Glutamatergic neuron (in vitro differentiated cells): ENCODE data around the gene KDM5B. TPM values are rescaled to one million over a fixed set of nuclear protein-coding genes. Genes with fewer than 3 reads are reported as not detected.

Experiments used
- DNase-seq: peaks from one replicate; pipeline ENCODE4 v3.0.0; 2022
- H3K27ac Mint-ChIP-seq: one replicate; pipeline ENCODE4 v1.8.0; 2020; ENCODE audit warnings: mild to moderate bottlenecking, mixed read lengths, inconsistent platforms; ENCODE audit not compliant: unreplicated experiment
- H3K27me3 Mint-ChIP-seq: one replicate; pipeline ENCODE4 v1.8.0; 2020; ENCODE audit warnings: mild to moderate bottlenecking, moderate library complexity, mixed read lengths, inconsistent platforms; ENCODE audit not compliant: unreplicated experiment
- H3K36me3 Mint-ChIP-seq: one replicate; pipeline ENCODE4 v1.8.0; 2020; ENCODE audit warnings: mild to moderate bottlenecking, mixed read lengths, inconsistent platforms; ENCODE audit not compliant: unreplicated experiment
- H3K4me1 Mint-ChIP-seq: one replicate; pipeline ENCODE4 v1.8.0; 2020; ENCODE audit warnings: mild to moderate bottlenecking, low read depth, mixed read lengths, inconsistent platforms; ENCODE audit not compliant: unreplicated experiment
- H3K4me3 Mint-ChIP-seq: one replicate; pipeline ENCODE4 v1.8.0; 2020; ENCODE audit warnings: mild to moderate bottlenecking, mixed read lengths, inconsistent platforms; ENCODE audit not compliant: unreplicated experiment
- H3K9me3 Mint-ChIP-seq: one replicate; pipeline ENCODE4 v1.8.0; 2020; ENCODE audit warnings: mild to moderate bottlenecking, moderate library complexity, mixed read lengths, inconsistent platforms; ENCODE audit not compliant: unreplicated experiment
- total RNA-seq: library from RNA; stranded (reverse); fragmentation: NEBNext Ultra II Directional; extraction: Animal tissue kit (Norgen Biotek cat#: 25700); gene quantifications from one replicate; pipeline ENCODE4 v1.2.1, GENCODE V29; 2021; ENCODE audit not compliant: unreplicated experiment
- TF ChIP-seq, protein P1 (sequence below): fragments of 200-600 bp; sonication (generic); IDR thresholded peaks from one replicate; pipeline ENCODE4 v1.5.0; 2021; ENCODE audit not compliant: partially characterized antibody, unreplicated experiment

Gene KDM5B
- total RNA-seq, 1 donor from 2014 or later: 338 TPM

DNA sequence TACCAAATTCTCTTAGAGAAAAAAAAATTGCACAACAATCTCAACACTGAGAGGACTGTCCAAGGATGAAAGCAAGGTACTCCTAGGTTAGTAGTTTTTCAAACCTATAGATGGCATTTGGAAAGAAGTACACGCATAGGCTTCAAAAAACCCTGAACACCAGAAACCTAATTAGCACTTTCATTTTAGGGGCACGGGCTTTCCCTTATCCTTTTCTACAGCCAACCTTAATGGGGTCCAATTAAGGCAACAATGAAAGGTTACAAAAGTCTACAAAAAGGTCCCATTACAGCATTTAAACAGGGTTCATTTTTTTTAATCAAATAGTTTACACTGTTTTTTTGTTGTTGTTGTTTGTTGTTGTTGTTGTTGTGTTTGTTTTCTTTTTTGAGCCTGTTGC, 6.2 kb downstream of the KDM5B start:
- no peak for DNase-seq
- no peaks in the 10 kb centered on the region for H3K36me3 Mint-ChIP-seq
- TF ChIP-seq, protein P1, sequence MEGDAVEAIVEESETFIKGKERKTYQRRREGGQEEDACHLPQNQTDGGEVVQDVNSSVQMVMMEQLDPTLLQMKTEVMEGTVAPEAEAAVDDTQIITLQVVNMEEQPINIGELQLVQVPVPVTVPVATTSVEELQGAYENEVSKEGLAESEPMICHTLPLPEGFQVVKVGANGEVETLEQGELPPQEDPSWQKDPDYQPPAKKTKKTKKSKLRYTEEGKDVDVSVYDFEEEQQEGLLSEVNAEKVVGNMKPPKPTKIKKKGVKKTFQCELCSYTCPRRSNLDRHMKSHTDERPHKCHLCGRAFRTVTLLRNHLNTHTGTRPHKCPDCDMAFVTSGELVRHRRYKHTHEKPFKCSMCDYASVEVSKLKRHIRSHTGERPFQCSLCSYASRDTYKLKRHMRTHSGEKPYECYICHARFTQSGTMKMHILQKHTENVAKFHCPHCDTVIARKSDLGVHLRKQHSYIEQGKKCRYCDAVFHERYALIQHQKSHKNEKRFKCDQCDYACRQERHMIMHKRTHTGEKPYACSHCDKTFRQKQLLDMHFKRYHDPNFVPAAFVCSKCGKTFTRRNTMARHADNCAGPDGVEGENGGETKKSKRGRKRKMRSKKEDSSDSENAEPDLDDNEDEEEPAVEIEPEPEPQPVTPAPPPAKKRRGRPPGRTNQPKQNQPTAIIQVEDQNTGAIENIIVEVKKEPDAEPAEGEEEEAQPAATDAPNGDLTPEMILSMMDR: no peak
- H3K27ac Mint-ChIP-seq: no peak overlapping the region
- peak overlapping the region; percentile 42 for H3K4me3 Mint-ChIP-seq
- peaks cover 5% of the 10 kb centered on the region for H3K9me3 Mint-ChIP-seq
- H3K4me1 Mint-ChIP-seq: peaks cover 20% of the 10 kb centered on the region
- no peaks in the 10 kb centered on the region for H3K27me3 Mint-ChIP-seq

DNA sequence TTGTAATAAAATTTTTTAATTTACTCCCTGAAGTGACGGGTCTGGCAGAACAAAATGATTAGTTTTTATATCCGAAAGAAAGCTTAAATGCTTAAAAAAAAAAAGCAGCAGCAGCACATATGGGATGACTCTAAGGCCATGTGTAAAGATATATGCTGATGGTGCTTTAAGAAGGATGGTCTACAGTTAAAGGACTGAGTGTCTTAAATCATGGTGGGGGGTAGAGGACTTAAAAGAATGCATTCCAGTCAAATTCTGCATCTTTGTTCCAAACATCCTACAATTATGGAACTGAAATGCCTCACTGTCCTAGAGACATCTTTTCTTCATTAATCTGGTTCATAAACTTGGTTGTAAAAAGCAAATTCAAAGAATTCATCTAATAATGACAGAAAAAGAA, 7.0 kb downstream of the KDM5B start:
- DNase-seq: no peak

DNA sequence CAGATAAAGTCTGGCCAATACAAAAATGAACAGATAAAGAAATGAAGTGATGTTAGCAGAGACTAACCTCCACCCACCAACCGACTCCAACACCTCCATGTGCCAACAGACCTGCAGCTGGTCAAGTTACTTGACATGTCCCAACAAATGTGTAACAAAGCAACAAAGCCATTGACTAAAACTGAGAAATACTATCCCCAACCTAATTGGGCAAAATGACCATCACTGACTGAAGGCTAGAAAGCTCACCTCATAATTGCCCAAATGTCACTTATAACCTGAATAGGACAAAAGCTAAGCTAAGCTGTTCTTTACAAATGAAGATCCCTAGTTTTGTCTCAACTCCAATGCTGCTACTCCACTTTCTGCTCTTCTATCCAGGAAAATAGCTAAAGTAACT, 7.5 kb downstream of the KDM5B start:
- peak overlapping the region; percentile 67 for H3K4me3 Mint-ChIP-seq

More for the DNA sequence above, 7.0 kb downstream of the KDM5B start:
- peaks cover 21% of the 10 kb centered on the region for H3K4me1 Mint-ChIP-seq
- TF ChIP-seq, protein P1: no peak
- no peak overlapping the region for H3K4me3 Mint-ChIP-seq
- no peaks in the 10 kb centered on the region for H3K27me3 Mint-ChIP-seq
- H3K9me3 Mint-ChIP-seq: peaks cover 1% of the 10 kb centered on the region
- H3K36me3 Mint-ChIP-seq: no peaks in the 10 kb centered on the region
- no peak overlapping the region for H3K27ac Mint-ChIP-seq

DNA sequence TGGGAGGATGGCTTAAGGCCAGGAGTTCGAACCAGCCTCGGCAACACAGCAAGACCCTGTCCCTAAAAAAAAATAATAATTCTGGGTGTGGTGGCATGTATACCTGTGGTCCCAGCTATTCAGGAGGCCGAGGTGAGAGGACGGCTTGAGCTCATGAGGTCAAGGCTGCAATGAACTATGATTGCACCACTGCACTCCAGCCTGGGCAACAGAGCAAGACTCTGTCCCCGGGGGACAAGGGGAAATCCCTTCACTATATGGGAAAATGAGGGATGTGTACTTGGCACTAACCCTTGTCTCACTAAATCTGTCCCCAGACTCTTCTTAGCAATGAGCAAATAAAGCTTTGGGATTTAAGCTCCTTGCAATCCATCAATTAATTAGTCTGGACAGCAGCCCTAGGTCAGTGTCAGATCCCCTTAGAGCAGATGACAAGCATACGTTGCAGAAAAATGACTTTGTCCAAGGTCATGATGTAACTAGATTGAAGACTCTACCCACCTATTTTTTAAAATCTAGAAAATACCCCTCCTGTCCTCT, 9.4 kb downstream of the KDM5B start:
- no peaks in the 10 kb centered on the region for H3K36me3 Mint-ChIP-seq
- TF ChIP-seq, protein P1: no peak
- no peaks in the 10 kb centered on the region for H3K27me3 Mint-ChIP-seq
- H3K4me3 Mint-ChIP-seq: no peak overlapping the region
- peaks cover 21% of the 10 kb centered on the region for H3K4me1 Mint-ChIP-seq
- DNase-seq: no peak
- no peaks in the 10 kb centered on the region for H3K9me3 Mint-ChIP-seq
- no peak overlapping the region for H3K27ac Mint-ChIP-seq

More for the DNA sequence above, 7.5 kb downstream of the KDM5B start:
- H3K4me1 Mint-ChIP-seq: peaks cover 23% of the 10 kb centered on the region
- no peak overlapping the region for H3K27ac Mint-ChIP-seq
- no peaks in the 10 kb centered on the region for H3K36me3 Mint-ChIP-seq
- DNase-seq: no peak
- TF ChIP-seq, protein P1: no peak
- H3K27me3 Mint-ChIP-seq: no peaks in the 10 kb centered on the region
- no peaks in the 10 kb centered on the region for H3K9me3 Mint-ChIP-seq

DNA sequence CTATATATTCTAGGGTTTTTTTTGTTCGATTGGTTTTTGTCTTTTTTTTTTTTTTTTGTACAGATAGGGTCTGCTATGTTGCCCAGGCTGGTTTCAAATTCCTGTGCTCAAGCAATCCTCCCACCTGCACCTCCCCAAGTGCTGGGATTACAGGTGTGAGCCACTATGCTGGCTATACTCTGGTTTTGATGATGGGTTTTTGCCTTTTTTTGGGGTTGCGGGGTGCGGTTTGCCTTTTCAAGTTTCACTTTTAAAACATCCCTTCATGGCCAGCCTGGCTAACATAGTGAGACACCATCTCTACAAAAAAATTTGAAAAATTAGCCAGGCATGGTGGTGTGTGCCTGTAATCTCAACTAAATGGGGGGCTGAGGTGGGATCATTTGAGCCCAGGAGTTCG, 10.0 kb downstream of the KDM5B start:
- peaks cover 20% of the 10 kb centered on the region for H3K4me1 Mint-ChIP-seq
- H3K9me3 Mint-ChIP-seq: no peaks in the 10 kb centered on the region
- no peak for DNase-seq
- no peak overlapping the region for H3K4me3 Mint-ChIP-seq
- TF ChIP-seq, protein P1: no peak
- H3K27ac Mint-ChIP-seq: no peak overlapping the region
- no peaks in the 10 kb centered on the region for H3K36me3 Mint-ChIP-seq
- H3K27me3 Mint-ChIP-seq: no peaks in the 10 kb centered on the region
